Uterus (tissue), 2 donors: ENCODE measurements around the gene TAAR8.

Experiments
- CTCF ChIP-seq, 4 experiments: fragments of 200-600 bp in 2 of 4; fragments of 450-650 bp in 2 of 4; sonication (generic) in 2 of 4; IDR thresholded peaks; one replicate each; pipeline ENCODE4 v1.5.1; 2016 to 2019; ENCODE audit warnings: antibody characterized with exemption in 4 of 4, mild to moderate bottlenecking in 2 of 4, moderate library complexity in 1 of 4
- POLR2A ChIP-seq, 2 donors: fragments of 450-650 bp; IDR thresholded peaks; one replicate each; pipeline ENCODE4 v1.6.1; 2016; ENCODE audit warnings: antibody characterized with exemption in 2 of 2, mild to moderate bottlenecking in 1 of 2, moderate library complexity in 1 of 2

DNA sequence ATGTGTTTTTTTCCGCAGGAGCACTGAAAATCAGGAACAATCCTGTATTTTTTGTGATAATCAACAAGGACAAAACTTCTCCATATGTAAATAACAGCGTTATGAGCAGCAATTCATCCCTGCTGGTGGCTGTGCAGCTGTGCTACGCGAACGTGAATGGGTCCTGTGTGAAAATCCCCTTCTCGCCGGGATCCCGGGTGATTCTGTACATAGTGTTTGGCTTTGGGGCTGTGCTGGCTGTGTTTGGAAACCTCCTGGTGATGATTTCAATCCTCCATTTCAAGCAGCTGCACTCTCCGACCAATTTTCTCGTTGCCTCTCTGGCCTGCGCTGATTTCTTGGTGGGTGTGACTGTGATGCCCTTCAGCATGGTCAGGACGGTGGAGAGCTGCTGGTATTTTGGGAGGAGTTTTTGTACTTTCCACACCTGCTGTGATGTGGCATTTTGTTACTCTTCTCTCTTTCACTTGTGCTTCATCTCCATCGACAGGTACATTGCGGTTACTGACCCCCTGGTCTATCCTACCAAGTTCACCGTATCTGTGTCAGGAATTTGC lies 17.8 kb downstream of the TAAR8 start, which contains the start of gene TAAR6:
- TF ChIP-seq CTCF (IDR thresholded peaks at IDR 0.05) = no peak
- TF ChIP-seq POLR2A (IDR thresholded peaks at IDR 0.05) = no peak
